NCI-H2081 (cell line): ENCODE results near the gene APRT.
"Not testable (repeated sequence)": the region's sequence is repeated elsewhere in the genome, so short reads cannot be mapped to it uniquely, and the experiment has no call there.

Experiments used
- DNase-seq, 2 experiments: peaks; one replicate each; lab custom pipeline; 2025; lab: John Stamatoyannopoulos, UW

APRT gene

GRCh38 chr16:88772871-88773811 is 38.6 kb downstream of the APRT start:
- DNase-seq = no peak

DNA sequence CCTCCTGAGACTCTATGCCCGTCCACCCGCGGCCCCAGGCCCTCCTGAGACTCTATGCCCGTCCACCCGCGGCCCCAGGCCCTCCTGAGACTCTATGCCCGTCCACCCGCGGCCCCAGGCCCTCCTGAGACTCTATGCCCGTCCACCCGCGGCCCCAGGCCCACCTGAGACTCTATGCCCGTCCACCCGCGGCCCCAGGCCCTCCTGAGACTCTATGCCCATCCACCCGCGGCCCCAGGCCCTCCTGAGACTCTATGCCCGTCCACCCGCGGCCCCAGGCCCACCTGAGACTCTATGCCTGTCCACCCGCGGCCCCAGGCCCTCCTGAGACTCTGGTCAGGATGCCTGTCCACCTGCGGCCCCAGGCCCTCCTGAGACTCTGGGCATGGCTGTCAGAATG is 39.9 kb downstream of the APRT start:
- not testable (repeated sequence) for DNase-seq

- DNase-seq = no peak
These were observed 40.4 kb downstream of the APRT start for GRCh38 chr16:88771294-88771772.

- peak in 1 of 2 experiments; percentile 33 for DNase-seq
These were observed 41.1 kb downstream of the APRT start for GRCh38 chr16:88770461-88771293.

DNA sequence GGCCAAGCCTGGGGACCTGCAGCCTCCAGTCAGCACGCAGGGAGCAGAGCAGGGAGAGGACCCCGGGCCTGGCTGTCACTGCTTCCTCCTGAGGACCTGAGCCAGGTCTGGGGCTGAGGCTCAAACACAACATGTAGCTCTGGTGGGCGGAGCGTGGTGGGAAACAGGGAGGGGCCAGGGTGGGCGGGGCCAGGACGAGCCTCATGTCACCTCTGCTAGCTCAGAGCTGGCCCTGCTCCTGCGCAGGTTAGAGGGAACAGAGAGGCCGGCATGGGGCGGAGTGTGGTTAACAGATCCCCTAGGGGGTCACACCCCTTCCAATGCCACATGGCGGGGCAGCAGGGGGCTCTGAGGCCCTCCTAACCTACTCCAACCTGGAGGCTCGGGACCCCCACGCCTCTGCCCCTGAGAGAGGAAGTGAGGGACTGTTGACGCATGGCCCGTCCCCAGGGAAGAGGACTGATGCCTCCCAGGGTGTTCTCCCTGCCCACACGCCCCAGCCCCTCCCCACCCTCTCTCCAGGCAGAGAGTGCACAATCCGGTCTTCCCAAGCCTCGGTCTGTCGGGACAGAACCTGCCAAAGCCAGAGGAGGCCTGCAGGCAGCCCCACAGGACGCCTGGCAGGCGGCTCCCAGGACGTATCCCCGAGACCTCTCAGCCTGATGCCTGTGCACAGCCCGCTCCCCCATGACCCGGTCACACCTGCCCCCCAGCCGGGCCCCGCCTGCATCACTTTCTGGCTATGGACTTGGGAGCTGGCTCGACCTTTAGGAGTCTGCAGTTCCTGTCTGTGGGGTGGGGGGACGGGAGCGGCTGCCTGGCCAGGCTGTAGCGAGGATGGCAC is 41.9 kb downstream of the APRT start:
- DNase-seq = no peak

DNA sequence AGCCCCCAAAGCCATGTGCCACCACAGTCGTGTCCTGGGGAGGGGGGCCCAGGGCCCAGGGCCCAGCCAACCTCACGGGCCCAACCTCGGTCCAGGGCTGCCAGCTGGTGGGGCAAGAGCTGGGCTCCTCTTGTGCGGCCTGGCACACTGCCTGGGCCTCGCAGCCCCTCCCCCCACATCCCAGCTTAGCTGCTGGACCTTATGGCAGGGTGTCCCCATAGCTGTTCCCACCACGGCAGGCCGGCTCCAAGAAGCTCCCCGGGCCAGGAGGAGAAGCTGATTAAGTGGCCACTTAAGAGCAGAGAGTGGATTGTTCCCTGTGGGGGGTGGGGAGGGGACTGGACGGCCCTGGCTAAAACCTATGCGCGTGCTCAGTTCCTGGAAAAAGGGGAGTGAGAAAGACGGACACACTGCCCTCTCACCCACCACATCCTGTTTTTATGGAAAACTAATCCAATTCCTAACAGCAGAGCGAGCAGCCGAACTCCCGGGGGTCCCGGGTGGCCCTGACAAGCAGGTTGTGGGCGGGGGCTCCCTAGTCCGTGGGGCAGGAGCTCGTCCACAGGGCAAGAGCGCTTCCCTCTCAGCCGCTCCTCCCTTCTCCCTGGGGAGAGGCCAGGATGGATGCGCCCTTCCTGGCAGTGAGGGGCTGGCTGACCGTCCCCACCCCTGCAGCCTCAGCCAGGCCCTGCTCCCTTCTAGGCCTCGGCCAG is 43.5 kb downstream of the APRT start:
- no peak for DNase-seq

DNA sequence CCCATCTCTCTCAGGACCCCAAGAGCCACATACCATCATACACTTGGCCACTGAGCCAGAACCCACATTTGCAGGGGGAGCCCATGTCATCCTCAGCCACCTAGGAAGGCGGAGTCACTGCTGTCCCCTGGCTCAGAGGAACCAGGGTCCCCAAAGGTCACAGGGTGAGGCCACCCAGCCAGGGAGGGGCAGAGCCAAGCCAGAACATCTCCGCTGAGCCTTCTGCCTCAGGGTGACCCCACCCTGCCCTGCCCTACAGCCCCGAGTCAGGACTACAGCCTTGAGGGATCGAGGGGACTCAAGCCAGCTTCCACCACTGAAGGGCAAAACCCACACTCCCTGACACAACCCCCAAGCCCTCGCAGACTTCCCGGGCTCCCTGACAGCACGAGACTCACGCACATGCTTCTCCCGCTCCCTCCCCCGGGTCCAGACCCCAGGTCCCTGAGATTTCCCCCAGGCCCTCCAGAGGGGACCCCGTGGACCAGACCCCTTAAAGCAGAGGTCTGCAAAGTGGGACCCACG is 44.1 kb downstream of the APRT start:
- DNase-seq = no peak

GRCh38 chr16:88766975-88767374 is 44.8 kb downstream of the APRT start:
- no peak for DNase-seq

DNA sequence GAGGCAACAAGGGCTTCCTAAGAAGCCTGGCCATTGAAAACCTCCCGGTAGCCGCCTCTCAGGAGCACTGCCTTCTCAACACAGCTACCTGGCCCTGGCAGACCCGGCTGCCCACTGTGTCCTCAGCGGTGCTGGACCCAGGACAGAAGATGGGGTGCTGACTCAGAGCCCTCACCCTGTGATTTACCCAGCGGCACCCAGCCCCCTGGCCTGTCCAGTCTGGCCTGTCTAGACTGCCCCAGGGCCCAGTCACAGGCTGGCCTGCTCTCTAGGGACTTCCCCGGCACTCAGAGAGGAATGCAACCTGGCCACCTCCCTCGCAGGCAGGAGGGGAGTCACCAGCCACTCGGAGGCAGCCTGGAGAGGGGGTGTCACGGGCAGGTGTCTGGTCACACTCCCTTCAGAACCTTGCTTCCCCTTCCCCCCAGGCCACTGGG is 46.8 kb downstream of the APRT start:
- DNase-seq = no peak

- no peak for DNase-seq
These were observed 47.6 kb downstream of the APRT start for GRCh38 chr16:88764080-88764479.

DNA sequence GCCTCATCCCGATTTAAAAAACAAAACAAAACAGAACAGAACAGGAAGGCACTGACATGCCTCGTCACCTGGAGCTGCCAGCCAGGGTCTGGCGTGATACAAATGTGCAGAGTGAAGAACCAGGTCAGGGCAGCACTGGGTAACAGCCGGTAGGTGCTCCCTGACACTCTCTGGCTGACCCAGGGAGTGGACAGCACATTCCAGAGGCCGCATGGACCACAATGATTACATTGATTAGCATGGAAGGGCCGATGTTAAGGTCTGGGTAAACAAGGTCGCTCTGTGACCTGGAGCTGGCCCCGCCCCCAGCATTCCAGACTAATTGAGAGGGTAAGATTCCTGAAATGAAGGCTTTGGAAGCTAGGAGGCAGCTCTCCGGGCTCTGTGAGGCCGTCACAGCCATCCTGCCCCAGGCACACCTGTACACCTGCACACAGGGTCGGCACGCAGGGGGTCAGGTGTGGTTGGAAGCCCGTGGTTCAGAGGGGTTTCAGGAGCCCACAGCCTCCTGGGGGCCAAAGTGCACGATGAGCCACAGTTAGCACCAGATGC is 48.1 kb downstream of the APRT start:
- no peak for DNase-seq

GRCh38 chr16:88762941-88763340 is 48.8 kb downstream of the APRT start:
- no peak for DNase-seq

- DNase-seq = no peak
These were observed 49.4 kb downstream of the APRT start for GRCh38 chr16:88762258-88762870.

DNA sequence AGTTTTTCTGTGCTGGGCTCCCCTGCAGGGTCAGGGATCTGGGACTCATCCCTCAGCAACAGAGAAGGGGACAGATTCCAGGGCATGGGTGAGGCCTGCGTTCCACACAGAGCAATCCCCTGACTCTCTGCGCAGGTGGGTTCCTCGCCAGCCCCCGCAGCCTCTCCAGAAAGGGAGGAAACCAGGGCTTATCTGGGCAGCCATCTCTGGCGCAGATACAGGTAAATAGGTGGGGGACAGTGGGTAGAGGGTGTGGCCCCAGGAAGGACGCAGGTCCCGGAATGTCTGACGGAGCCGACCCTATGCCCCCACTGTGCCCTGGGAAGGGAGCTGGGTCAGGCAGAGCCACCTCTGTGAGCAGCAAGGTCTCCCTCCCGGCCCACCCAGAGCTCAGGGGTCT is 49.9 kb downstream of the APRT start:
- no peak for DNase-seq

DNA sequence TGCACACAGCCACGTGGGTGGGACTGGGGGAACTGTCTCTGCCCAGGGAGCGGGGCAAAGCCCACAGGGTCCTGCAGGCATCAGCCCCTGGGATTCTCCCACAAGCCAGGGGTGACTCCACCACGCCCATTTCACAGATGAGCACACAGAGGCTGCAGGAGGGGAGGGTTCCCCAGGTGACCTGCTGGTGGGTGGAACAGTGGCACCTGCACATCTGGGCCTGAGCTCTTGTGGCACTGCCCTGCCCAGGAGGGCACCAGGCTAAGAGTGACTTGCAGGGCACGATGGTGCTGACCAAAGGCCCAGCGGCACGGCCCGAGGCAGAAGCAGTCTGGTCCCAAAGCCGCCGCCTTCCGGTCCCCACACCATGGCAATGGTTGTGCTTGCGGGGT is 50.6 kb downstream of the APRT start:
- DNase-seq = no peak

DNA sequence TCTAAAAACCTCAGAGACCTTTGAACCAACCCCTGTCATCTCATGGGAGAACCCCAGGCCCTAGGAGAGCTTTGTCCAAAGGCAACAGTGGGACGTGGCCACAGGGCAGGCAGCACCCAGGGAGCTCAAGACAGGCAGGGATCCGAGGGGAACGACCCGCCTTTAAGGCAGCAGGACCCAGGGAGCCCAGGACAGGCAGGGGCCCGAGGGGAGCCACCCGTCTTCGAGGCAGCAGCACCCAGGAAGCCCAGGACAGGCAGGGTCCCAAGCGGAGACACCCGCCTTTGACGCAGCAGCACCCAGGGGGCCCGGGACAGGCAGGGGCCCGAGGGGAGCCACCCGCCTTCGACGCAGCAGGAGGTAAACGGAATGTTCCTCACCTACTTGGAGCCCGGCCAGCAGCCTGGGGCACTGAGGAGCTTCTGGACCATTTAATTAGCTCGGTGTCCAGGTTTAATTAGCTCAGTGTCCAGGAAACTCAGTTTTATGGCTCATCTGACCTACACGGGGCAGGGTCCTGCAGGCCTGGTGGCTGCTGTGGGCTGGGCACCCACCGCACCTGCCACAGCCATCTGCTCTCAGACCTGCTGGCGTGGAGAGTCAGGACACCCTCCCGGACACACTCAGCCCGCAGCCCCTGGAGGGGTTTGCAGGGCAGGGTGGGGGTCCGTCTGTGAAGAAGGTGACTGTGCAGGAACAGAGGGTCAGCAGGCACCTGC is 51.1 kb downstream of the APRT start:
- no peak for DNase-seq

GRCh38 chr16:88759976-88760350 is 51.8 kb downstream of the APRT start:
- DNase-seq = no peak
